T-helper 1 cell (primary cell): Measurements from ENCODE around the gene CLSTN2.

Experiments
- DNase-seq, 5 donors: peaks; one replicate each; pipeline ENCODE4 v3.0.0-alpha.2; 2012 to 2020

CLSTN2 gene

GRCh38 chr3:140527156-140527555 is 592.2 kb downstream of the CLSTN2 start:
- DNase-seq, result no peak

GRCh38 chr3:140529096-140529495 is 594.1 kb downstream of the CLSTN2 start:
- no peak for DNase-seq

- DNase-seq, result no peak
Measured at GRCh38 chr3:140529558-140529957, 594.6 kb downstream of the CLSTN2 start.

GRCh38 chr3:140530131-140530530 is 595.1 kb downstream of the CLSTN2 start:
- DNase-seq, result no peak

GRCh38 chr3:140530603-140531002 is 595.6 kb downstream of the CLSTN2 start:
- DNase-seq, result no peak

GRCh38 chr3:140532793-140533330 is 597.9 kb downstream of the CLSTN2 start:
- DNase-seq, result no peak

GRCh38 chr3:140536926-140537726 is 602.1 kb downstream of the CLSTN2 start:
- no peak for DNase-seq

GRCh38 chr3:140537727-140538082 is 602.7 kb downstream of the CLSTN2 start:
- DNase-seq, result no peak

GRCh38 chr3:140540262-140540661 is 605.3 kb downstream of the CLSTN2 start:
- DNase-seq, result no peak

- no peak for DNase-seq
Measured at GRCh38 chr3:140541975-140542653, 607.1 kb downstream of the CLSTN2 start.

- DNase-seq, result no peak
Measured at GRCh38 chr3:140545197-140545596, 610.2 kb downstream of the CLSTN2 start.

- no peak for DNase-seq
Measured at GRCh38 chr3:140545756-140546155, 610.8 kb downstream of the CLSTN2 start.

- DNase-seq, result no peak
Measured at GRCh38 chr3:140546649-140547048, 611.7 kb downstream of the CLSTN2 start.

- no peak for DNase-seq
Measured at GRCh38 chr3:140552403-140552802, 617.4 kb downstream of the CLSTN2 start.

- DNase-seq, result no peak
Measured at GRCh38 chr3:140552898-140553297, 617.9 kb downstream of the CLSTN2 start.

GRCh38 chr3:140553591-140553990 is 618.6 kb downstream of the CLSTN2 start:
- DNase-seq, result no peak

GRCh38 chr3:140555666-140556065 is 620.7 kb downstream of the CLSTN2 start:
- no peak for DNase-seq

GRCh38 chr3:140557476-140557875 is 622.5 kb downstream of the CLSTN2 start:
- no peak for DNase-seq

GRCh38 chr3:140559546-140559945 is 624.6 kb downstream of the CLSTN2 start:
- no peak for DNase-seq

GRCh38 chr3:140563206-140563760 is 628.3 kb downstream of the CLSTN2 start:
- no peak for DNase-seq

GRCh38 chr3:140568131-140568530 is 633.1 kb downstream of the CLSTN2 start:
- DNase-seq, result no peak

GRCh38 chr3:140568842-140569520 is 634.0 kb downstream of the CLSTN2 start:
- no peak for DNase-seq

- no peak for DNase-seq
Measured at GRCh38 chr3:140570602-140571001, 635.6 kb downstream of the CLSTN2 start.
